ENCODE results near the gene IL9.

Gene IL9

GRCh38 chr5:135895474-135896006 is at the start of gene IL9:
Gene IL9 (minus strand): TSS chr5:135895841. CDS start chr5:135895816, 25 bp downstream.
- H3K4me3 ChIP-seq (replicated peaks; ENCODE audit: low read depth, low read length) = no peak within 1 kb of the TSS
- DNase-seq (ENCODE audit: extremely low read depth, low read depth) = no peak
- TF ChIP-seq CTCF (IDR thresholded peaks at IDR 0.05; ENCODE audit: low read depth, low read length, missing control alignments) = no peak

GRCh38 chr5:135944967-135945560 is 49.4 kb upstream of the IL9 start:
- DNase-seq (ENCODE audit: extremely low read depth, low read depth) = peak; percentile 72
- H3K4me3 ChIP-seq (replicated peaks; ENCODE audit: low read depth, low read length) = no peak overlapping the region
- peak; percentile 66 for TF ChIP-seq CTCF (IDR thresholded peaks at IDR 0.05; ENCODE audit: low read depth, low read length, missing control alignments)

GRCh38 chr5:135944564-135944963 is 48.9 kb upstream of the IL9 start:
- no peak overlapping the region for H3K4me3 ChIP-seq (replicated peaks; ENCODE audit: low read depth, low read length)
- DNase-seq (ENCODE audit: extremely low read depth, low read depth) = no peak
- TF ChIP-seq CTCF (IDR thresholded peaks at IDR 0.05; ENCODE audit: low read depth, low read length, missing control alignments) = no peak

- no peak overlapping the region for H3K4me3 ChIP-seq (replicated peaks; ENCODE audit: low read depth, low read length)
- no peak for DNase-seq (ENCODE audit: extremely low read depth, low read depth)
- no peak for TF ChIP-seq CTCF (IDR thresholded peaks at IDR 0.05; ENCODE audit: low read depth, low read length, missing control alignments)
Measured at GRCh38 chr5:135942202-135942771, 46.6 kb upstream of the IL9 start.

GRCh38 chr5:135941711-135942110 is 46.1 kb upstream of the IL9 start:
- H3K4me3 ChIP-seq (replicated peaks; ENCODE audit: low read depth, low read length) = no peak overlapping the region
- no peak for DNase-seq (ENCODE audit: extremely low read depth, low read depth)
- TF ChIP-seq CTCF (IDR thresholded peaks at IDR 0.05; ENCODE audit: low read depth, low read length, missing control alignments) = no peak

GRCh38 chr5:135937245-135937911 is 41.7 kb upstream of the IL9 start:
- no peak for DNase-seq (ENCODE audit: extremely low read depth, low read depth)
- TF ChIP-seq CTCF (IDR thresholded peaks at IDR 0.05; ENCODE audit: low read depth, low read length, missing control alignments) = no peak
- no peak overlapping the region for H3K4me3 ChIP-seq (replicated peaks; ENCODE audit: low read depth, low read length)

Data from HFF-Myc (cell line).